Measurements from ENCODE around the gene SYF2. TPM values are rescaled to one million over a fixed set of nuclear protein-coding genes. Genes with fewer than 3 reads are reported as not detected.
"Not testable (repeated sequence)": the region's sequence is repeated elsewhere in the genome, so short reads cannot be mapped to it uniquely, and the experiment has no call there.

The SYF2 gene
- total RNA-seq (2014; rRNA removed; shearing (Covaris generic)) (29.9 and 32.9 TPM in 2 replicates), total RNA-seq (2022) (36.5 and 40.3 TPM in 2 replicates), Bru-seq, nascent RNA (percentile 78 among the genes with signal in this experiment), BruChase-seq, experiment 1, labeled RNA remaining after a 6-hour chase (percentile 81 among the genes with signal in this experiment), BruChase-seq, experiment 2, labeled RNA remaining after a 2-hour chase (percentile 86 among the genes with signal in this experiment)
- long read RNA-seq, transcript SYF2-201 (7 exons, 1,345 nt): major isoform, 75 of 88 reads
- long read RNA-seq, partial matches to known transcripts: 8 of 88 reads
- long read RNA-seq, other reads (novel, unspliced or antisense): 4 of 88 reads

DNA sequence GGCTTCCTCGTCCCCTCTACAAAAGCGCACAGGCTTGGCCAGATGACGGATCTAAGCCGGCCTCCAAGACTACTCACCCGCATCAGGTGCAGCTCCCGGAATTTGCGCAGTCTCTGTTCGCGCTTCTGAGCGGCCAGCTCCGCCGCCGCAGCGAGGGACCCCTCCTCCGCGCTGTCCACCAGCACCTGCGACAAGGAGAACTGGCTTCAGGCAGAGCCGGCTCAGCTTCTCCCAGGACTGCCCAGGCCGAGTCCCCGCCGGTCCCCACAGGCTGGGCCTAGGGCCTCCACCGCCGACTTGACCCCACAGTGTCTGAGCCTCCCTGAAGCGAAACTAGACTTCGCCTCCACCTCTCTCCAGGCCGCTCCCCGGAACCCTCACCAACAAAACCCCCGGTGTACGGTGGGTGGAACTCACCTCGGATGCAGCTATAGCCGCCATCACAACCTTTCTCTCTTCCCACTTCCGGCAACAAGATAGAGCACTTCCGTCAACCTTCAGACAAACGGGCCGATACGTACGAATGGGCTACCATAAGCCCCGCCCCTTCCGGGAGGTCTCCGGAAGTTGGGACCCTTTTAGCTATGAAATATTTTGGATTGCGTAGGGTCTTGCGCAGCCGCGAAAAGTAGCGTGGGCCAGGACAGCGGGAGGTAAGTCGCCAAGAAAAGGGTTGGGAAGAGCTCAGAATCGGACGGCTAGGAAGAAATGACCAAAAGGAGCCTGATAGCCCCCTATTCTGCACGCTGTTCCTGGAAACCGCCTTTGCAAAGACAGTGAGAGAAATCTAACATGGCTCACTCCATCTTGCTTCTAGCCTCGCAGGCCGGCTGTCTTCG is at the start of gene SYF2:
TSS of gene SYF2 (minus strand) at position 476 of the 839 bp plus-strand sequence. CDS start at position 441, 35 bp downstream.
- TF ChIP-seq, protein P1, sequence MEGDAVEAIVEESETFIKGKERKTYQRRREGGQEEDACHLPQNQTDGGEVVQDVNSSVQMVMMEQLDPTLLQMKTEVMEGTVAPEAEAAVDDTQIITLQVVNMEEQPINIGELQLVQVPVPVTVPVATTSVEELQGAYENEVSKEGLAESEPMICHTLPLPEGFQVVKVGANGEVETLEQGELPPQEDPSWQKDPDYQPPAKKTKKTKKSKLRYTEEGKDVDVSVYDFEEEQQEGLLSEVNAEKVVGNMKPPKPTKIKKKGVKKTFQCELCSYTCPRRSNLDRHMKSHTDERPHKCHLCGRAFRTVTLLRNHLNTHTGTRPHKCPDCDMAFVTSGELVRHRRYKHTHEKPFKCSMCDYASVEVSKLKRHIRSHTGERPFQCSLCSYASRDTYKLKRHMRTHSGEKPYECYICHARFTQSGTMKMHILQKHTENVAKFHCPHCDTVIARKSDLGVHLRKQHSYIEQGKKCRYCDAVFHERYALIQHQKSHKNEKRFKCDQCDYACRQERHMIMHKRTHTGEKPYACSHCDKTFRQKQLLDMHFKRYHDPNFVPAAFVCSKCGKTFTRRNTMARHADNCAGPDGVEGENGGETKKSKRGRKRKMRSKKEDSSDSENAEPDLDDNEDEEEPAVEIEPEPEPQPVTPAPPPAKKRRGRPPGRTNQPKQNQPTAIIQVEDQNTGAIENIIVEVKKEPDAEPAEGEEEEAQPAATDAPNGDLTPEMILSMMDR (conservative IDR thresholded peaks at IDR 0.05; ENCODE audit: low read length): no peak
- TF ChIP-seq EZH2phosphoT487 (IDR thresholded peaks at IDR 0.05; ENCODE audit: borderline replicate concordance, low read depth, low read length): no peak
- intact Hi-C loops (cut with micrococcal nuclease; ENCODE audit: unreplicated experiment): loop anchor here (1.0 to 10.0 kb wide), 3 partner anchors 15 to 487 kb away; partner anchors contain the start of genes CLIC4, RSRP1 and RUNX3
- Histone ChIP-seq H3K9me3 (ENCODE audit: low read length) (no peaks in the 10 kb centered on the region), H3K4me2 (ENCODE audit: low read length) (peak within 1 kb of the TSS; percentile 82), H3K79me2 (ENCODE audit: insufficient read depth, low read depth, low read length) (peaks cover 49% of the 10 kb centered on the region; the same call in 1 of the 2 replicates), H3K4me1 (ENCODE audit: insufficient read depth, low read length, poor library complexity, severe bottlenecking) (peaks cover 49% of the 10 kb centered on the region), H2AFZ (ENCODE audit: low read length) (peak within 1 kb of the TSS; percentile 71; the same call in 1 of the 2 replicates), H3K36me3 (ENCODE audit: insufficient read depth, low read length) (peaks cover 38% of the 10 kb centered on the region), H3K27ac (ENCODE audit: low read depth, low read length, poor library complexity, severe bottlenecking) (peak within 1 kb of the TSS; percentile 86), H4K20me1 (ENCODE audit: insufficient read depth, low read length) (no peaks in the 10 kb centered on the region), H3K9me2 (ENCODE audit: insufficient read depth, low read length) (no peaks in the 10 kb centered on the region), H3K4me3 (ENCODE audit: low read depth, low read length, poor library complexity, severe bottlenecking) (peak within 1 kb of the TSS; percentile 90)
- DNase-seq (ENCODE audit: low spot score): peak; percentile 97
- POLR2A ChIA-PET: interaction anchor here (0.5 to 2.0 kb wide), 6 partner anchors 13 to 580 kb away, joined by 4 to 9 read pairs (median 4); partner anchors contain the start of gene RSRP1
- BruUV-seq (replicated peaks): TSS peak; percentile 81
- CTCF ChIA-PET (ENCODE audit: unreplicated experiment): interaction anchor here (0.8 to 1.0 kb wide), 2 partner anchors 15 to 333 kb away, joined by 3 read pairs; partner anchors contain the start of gene RSRP1

DNA sequence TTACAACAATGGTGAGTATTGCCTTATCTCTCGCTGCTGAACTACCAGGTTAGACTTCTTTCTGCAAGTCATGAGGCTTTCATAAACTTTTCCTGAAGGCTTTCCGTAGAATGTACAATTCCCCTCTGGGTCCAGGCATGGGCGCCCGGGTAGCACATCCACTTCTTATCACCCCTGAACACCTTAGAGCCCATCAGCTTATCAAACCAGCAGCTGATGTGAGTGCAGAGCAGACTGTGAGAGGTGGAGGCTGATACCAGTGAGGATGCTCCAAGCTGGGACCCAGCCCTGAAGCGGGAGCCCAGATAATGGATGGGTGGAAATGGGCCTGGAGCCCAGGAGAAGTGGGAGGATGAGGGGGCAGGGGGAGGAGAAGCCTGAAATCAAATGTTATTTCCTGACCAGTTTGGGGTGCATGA is 47.4 kb upstream of the SYF2 start:
- CTCF ChIA-PET (ENCODE audit: unreplicated experiment); H3K4me2 ChIP-seq (ENCODE audit: low read length); intact Hi-C loops (cut with micrococcal nuclease; ENCODE audit: unreplicated experiment); H3K9me3 ChIP-seq (ENCODE audit: low read length); BruUV-seq (replicated peaks); H4K20me1 ChIP-seq (ENCODE audit: insufficient read depth, low read length); H3K27ac ChIP-seq (ENCODE audit: low read depth, low read length, poor library complexity, severe bottlenecking); H3K9me2 ChIP-seq (ENCODE audit: insufficient read depth, low read length); H2AFZ ChIP-seq (ENCODE audit: low read length); H3K79me2 ChIP-seq (ENCODE audit: insufficient read depth, low read depth, low read length); POLR2A ChIA-PET; DNase-seq (ENCODE audit: low spot score); H3K36me3 ChIP-seq (ENCODE audit: insufficient read depth, low read length); H3K4me1 ChIP-seq (ENCODE audit: insufficient read depth, low read length, poor library complexity, severe bottlenecking); H3K4me3 ChIP-seq (ENCODE audit: low read depth, low read length, poor library complexity, severe bottlenecking): not testable (repeated sequence)

DNA sequence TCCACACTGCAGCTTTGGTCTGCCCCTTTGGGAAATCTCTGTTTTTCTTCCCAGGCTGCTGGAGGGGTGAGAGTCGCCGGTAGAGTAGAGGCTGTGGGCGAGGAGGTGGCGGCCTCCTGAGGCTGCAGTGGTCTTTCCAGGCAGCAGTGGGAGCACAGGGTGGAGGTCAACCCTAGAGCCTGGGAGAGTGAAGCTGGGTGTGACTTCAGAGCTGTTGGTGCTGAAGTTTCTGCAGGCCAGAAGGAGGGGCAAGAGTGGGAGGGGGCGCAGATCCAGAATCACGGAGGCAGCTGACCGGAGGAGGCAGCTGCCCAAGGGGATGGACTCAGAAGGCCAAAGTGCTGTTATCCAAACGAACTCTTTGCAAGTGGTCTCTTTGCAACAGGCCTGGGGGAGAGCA is 46.5 kb upstream of the SYF2 start:
- DNase-seq (ENCODE audit: low spot score); H3K4me3 ChIP-seq (ENCODE audit: low read depth, low read length, poor library complexity, severe bottlenecking); H3K9me3 ChIP-seq (ENCODE audit: low read length); CTCF ChIA-PET (ENCODE audit: unreplicated experiment); BruUV-seq (replicated peaks); H3K9me2 ChIP-seq (ENCODE audit: insufficient read depth, low read length); H3K36me3 ChIP-seq (ENCODE audit: insufficient read depth, low read length); POLR2A ChIA-PET; H3K4me1 ChIP-seq (ENCODE audit: insufficient read depth, low read length, poor library complexity, severe bottlenecking); H2AFZ ChIP-seq (ENCODE audit: low read length); H3K79me2 ChIP-seq (ENCODE audit: insufficient read depth, low read depth, low read length); H3K4me2 ChIP-seq (ENCODE audit: low read length); intact Hi-C loops (cut with micrococcal nuclease; ENCODE audit: unreplicated experiment); H3K27ac ChIP-seq (ENCODE audit: low read depth, low read length, poor library complexity, severe bottlenecking); H4K20me1 ChIP-seq (ENCODE audit: insufficient read depth, low read length): not testable (repeated sequence)

DNA sequence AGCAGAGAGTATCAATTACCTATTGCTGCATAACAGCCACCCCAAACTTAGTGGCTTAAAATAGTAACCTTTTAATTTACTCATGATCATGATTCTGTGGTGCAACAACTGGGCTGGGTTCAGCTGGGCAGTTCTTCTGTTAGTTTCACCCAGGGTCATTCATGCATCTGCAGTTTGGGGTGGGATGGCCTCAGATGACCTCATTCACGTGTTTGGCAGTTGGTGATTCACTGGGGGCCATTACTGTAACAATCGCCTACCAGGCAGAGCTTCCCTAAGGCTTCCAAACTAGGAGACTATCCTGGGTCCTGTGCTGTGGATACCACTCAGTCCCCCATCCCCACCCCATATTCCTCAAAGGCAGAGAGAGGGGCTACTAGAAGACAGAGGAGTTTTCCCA is 46.1 kb upstream of the SYF2 start:
- H3K4me1 ChIP-seq (ENCODE audit: insufficient read depth, low read length, poor library complexity, severe bottlenecking); H3K36me3 ChIP-seq (ENCODE audit: insufficient read depth, low read length); H3K4me2 ChIP-seq (ENCODE audit: low read length); H3K27ac ChIP-seq (ENCODE audit: low read depth, low read length, poor library complexity, severe bottlenecking); POLR2A ChIA-PET; BruUV-seq (replicated peaks); intact Hi-C loops (cut with micrococcal nuclease; ENCODE audit: unreplicated experiment); H3K9me2 ChIP-seq (ENCODE audit: insufficient read depth, low read length); H3K79me2 ChIP-seq (ENCODE audit: insufficient read depth, low read depth, low read length); H3K4me3 ChIP-seq (ENCODE audit: low read depth, low read length, poor library complexity, severe bottlenecking); DNase-seq (ENCODE audit: low spot score); CTCF ChIA-PET (ENCODE audit: unreplicated experiment); H4K20me1 ChIP-seq (ENCODE audit: insufficient read depth, low read length); H2AFZ ChIP-seq (ENCODE audit: low read length); H3K9me3 ChIP-seq (ENCODE audit: low read length): not testable (repeated sequence)

DNA sequence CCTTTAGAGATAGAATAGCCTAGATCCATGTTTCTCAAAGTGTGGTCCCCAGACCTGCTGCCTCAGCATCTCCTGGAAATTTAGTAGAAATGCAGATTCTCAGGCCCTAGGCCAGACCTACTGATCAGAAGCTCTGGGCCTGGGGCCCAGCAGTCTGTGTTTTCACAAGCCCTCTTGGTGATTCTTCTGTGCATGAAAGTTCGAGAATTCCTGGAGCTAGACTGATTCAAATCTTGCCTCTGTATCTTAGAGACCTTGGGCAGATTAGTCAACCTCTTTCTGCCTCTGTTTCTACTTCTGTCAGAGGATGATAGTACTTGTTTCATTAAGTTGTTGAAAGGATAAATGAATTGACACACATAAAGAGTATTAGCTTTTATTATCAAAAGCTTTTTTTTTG is 45.0 kb upstream of the SYF2 start:
- H4K20me1 ChIP-seq (ENCODE audit: insufficient read depth, low read length); intact Hi-C loops (cut with micrococcal nuclease; ENCODE audit: unreplicated experiment); DNase-seq (ENCODE audit: low spot score); CTCF ChIA-PET (ENCODE audit: unreplicated experiment); H3K9me2 ChIP-seq (ENCODE audit: insufficient read depth, low read length); H2AFZ ChIP-seq (ENCODE audit: low read length); POLR2A ChIA-PET; H3K4me2 ChIP-seq (ENCODE audit: low read length); H3K36me3 ChIP-seq (ENCODE audit: insufficient read depth, low read length); H3K9me3 ChIP-seq (ENCODE audit: low read length); H3K79me2 ChIP-seq (ENCODE audit: insufficient read depth, low read depth, low read length); H3K4me1 ChIP-seq (ENCODE audit: insufficient read depth, low read length, poor library complexity, severe bottlenecking); H3K27ac ChIP-seq (ENCODE audit: low read depth, low read length, poor library complexity, severe bottlenecking); H3K4me3 ChIP-seq (ENCODE audit: low read depth, low read length, poor library complexity, severe bottlenecking); BruUV-seq (replicated peaks): not testable (repeated sequence)
